ENCODE results near the gene HS6ST3.

HS6ST3 gene

DNA sequence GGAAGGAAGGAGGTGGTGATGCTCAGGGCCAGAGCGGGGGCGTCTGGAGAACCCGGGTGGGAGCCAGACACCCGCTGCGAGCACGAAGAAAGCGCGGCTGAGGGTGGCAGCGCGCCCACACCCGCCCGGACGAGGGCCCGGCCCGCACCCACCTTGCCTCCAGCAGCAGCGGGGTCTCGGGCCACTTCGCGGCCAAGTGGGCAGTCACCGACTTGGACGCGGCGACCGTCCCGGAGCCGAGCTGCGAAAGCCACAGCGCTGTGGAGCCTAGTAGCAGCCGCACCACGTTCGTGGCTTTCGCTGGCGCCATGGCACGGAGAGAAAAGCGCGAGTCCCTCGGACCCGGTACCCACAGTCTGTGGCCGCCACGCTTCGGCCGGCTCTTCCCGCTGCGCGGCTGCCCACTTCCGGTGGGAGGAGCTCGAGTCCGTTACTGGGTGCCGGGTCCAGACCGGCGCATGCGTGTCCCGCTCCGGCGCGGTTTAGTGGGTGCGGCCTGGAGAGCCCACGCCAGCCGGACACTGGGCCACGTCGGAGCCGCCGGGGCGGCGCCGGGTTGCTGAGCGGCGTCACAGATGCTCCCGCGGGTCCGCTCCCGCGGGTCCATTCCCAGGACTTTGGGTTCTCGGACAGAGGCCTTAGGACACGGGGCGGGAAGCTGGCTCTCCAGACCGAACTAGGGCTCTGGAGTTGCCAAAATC, 36.8 kb upstream of the HS6ST3 start, which contains the start of gene UGGT2:
Gene UGGT2 (minus strand): TSS at position 399 of the 701 bp plus-strand sequence. CDS start 89 bp downstream, at position 310.
- TF ChIP-seq, protein P1, sequence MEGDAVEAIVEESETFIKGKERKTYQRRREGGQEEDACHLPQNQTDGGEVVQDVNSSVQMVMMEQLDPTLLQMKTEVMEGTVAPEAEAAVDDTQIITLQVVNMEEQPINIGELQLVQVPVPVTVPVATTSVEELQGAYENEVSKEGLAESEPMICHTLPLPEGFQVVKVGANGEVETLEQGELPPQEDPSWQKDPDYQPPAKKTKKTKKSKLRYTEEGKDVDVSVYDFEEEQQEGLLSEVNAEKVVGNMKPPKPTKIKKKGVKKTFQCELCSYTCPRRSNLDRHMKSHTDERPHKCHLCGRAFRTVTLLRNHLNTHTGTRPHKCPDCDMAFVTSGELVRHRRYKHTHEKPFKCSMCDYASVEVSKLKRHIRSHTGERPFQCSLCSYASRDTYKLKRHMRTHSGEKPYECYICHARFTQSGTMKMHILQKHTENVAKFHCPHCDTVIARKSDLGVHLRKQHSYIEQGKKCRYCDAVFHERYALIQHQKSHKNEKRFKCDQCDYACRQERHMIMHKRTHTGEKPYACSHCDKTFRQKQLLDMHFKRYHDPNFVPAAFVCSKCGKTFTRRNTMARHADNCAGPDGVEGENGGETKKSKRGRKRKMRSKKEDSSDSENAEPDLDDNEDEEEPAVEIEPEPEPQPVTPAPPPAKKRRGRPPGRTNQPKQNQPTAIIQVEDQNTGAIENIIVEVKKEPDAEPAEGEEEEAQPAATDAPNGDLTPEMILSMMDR (IDR thresholded peaks at IDR 0.05; ENCODE audit: control extremely low read depth, extremely low read depth, low read depth, missing control alignments): no peak
- ChIA-PET CTCF (interaction anchor here (1.3 to 1.5 kb wide), 2 partner anchors 33 to 79 kb away, joined by 3 to 10 read pairs; no protein-coding TSS in a partner anchor), POLR2A (interaction anchor here (0.5 kb wide), 1 partner anchor 46 kb away, joined by 7 read pairs; no protein-coding TSS in a partner anchor)
- DNase-seq (ENCODE audit: extremely low spot score): peak; percentile 98

DNA sequence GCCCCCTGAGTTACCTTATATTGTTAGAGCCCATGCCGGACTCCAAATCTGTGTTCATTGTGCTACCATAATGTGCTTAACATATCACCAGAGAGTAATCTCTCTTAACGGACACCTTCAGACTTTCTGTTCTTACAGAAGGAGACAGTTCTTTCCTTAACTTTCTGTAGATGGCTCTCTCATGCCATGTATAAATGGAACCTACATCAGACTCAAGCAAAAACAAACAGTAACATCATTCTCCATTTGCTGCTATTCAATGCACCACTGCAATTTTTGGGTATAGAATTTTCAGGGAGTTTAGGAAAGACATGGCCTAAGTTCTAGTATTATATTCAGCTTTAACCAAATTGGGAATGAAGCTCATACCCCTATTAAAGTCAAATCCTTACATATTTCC, 24.1 kb upstream of the HS6ST3 start:
- ChIA-PET CTCF (interaction anchor here (1.5 kb wide), 1 partner anchor 9 kb away, joined by 3 read pairs; no protein-coding TSS in a partner anchor), POLR2A (no interaction called here)
- TF ChIP-seq, protein P1 (IDR thresholded peaks at IDR 0.05; ENCODE audit: control extremely low read depth, extremely low read depth, low read depth, missing control alignments): no peak
- DNase-seq (ENCODE audit: extremely low spot score): no peak

DNA sequence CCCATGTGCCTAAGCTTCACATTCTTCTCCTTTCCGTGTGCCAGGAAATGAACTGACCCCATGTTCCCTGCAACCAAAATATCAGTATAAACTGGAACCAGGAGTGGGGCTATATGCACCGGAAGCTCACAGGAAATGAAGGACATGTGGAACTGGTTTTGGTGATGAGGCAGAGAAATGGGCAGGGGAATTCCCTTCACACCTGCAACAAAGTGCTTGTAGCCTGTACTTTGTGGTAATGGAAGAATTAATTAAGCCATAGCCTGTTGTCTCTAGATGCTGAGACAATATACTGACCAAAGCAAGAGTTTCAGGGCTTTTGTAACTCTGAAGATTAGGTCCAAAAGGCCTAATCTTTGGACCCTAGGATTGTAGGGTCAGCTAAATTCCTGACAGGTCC, 21.2 kb upstream of the HS6ST3 start:
- CTCF ChIA-PET: interaction anchor here (1.3 to 2.1 kb wide), 2 partner anchors 9 to 49 kb away, joined by 3 to 7 read pairs; no protein-coding TSS in a partner anchor
- TF ChIP-seq, protein P1 (IDR thresholded peaks at IDR 0.05; ENCODE audit: control extremely low read depth, extremely low read depth, low read depth, missing control alignments): no peak

DNA sequence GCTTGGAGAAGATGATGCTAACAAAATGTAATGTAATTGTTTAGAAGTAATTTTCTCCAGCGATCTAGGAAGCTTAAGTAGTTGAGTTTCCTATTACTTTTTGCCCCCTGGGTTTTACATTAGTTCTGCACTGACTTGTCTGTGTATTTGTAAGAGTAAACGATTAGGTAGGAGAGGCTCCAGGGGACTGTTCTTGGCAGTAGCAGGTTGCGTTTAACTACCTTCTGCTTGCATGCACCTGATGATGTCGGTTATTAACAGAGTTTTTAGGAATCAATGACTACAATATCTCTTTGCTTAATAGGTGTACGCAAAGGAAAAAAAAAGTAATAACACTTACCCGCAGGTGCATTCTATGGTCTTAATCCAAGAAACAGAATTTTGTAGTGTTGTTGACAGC, 18.4 kb upstream of the HS6ST3 start:
- CTCF ChIA-PET: no interaction called here
- POLR2A ChIA-PET: no interaction called here

More for the DNA sequence above, 21.2 kb upstream of the HS6ST3 start:
- DNase-seq (ENCODE audit: extremely low spot score): no peak
- POLR2A ChIA-PET: no interaction called here

GRCh38 chr13:96072392-96072791, 17.5 kb upstream of the HS6ST3 start:
- no peak for DNase-seq (ENCODE audit: extremely low spot score)
- ChIA-PET CTCF (interaction anchor here (2.2 kb wide), 1 partner anchor 10 kb away, joined by 7 read pairs; no protein-coding TSS in a partner anchor), POLR2A (no interaction called here)
- TF ChIP-seq, protein P1 (IDR thresholded peaks at IDR 0.05; ENCODE audit: control extremely low read depth, extremely low read depth, low read depth, missing control alignments): no peak

More for the DNA sequence above, 18.4 kb upstream of the HS6ST3 start:
- DNase-seq (ENCODE audit: extremely low spot score): no peak
- TF ChIP-seq, protein P1 (IDR thresholded peaks at IDR 0.05; ENCODE audit: control extremely low read depth, extremely low read depth, low read depth, missing control alignments): no peak

GRCh38 chr13:96075953-96076543, 13.9 kb upstream of the HS6ST3 start:
- ChIA-PET CTCF (interaction anchor here (1.2 to 8.2 kb wide), 2 partner anchors 9 to 56 kb away, joined by 4 to 33 read pairs; no protein-coding TSS in a partner anchor), POLR2A (no interaction called here)
- TF ChIP-seq, protein P1 (IDR thresholded peaks at IDR 0.05; ENCODE audit: control extremely low read depth, extremely low read depth, low read depth, missing control alignments): peak; percentile 32
- peak; percentile 31 for DNase-seq (ENCODE audit: extremely low spot score)

All from GM10248 (cell line).